Vagina (tissue), 2 donors: ENCODE data around the gene ARPP19. TPM values are rescaled to one million over a fixed set of nuclear protein-coding genes. Genes with fewer than 3 reads are reported as not detected.
"Not testable (repeated sequence)": the region's sequence is repeated elsewhere in the genome, so short reads cannot be mapped to it uniquely, and the experiment has no call there.

ENCODE experiments used
- DNase-seq, 2 donors: peaks; one replicate each; pipeline ENCODE4 v3.0.0-alpha.2; 2017; ENCODE audit errors: extremely low spot score in 2 of 2
- H3K27ac ChIP-seq: fragments of 200-600 bp; sonication (generic); one replicate; pipeline ENCODE4 v1.5.1; 2019
- H3K27me3 ChIP-seq: fragments of 200-600 bp; sonication (generic); one replicate; pipeline ENCODE4 v1.5.1; 2019
- H3K36me3 ChIP-seq, 2 donors: fragments of 200-600 bp; sonication (generic); one replicate each; pipeline ENCODE4 v1.5.1; 2017 to 2019
- H3K4me1 ChIP-seq: fragments of 200-600 bp; sonication (generic); one replicate; pipeline ENCODE4 v1.5.1; 2019
- H3K4me3 ChIP-seq, 2 donors: fragments of 200-600 bp; sonication (generic); 1 replicate in 1 of 2; 2 replicates in 1 of 2; pipeline ENCODE4 v1.5.1; 2016 to 2019
- H3K9me3 ChIP-seq: fragments of 200-600 bp; sonication (generic); one replicate; pipeline ENCODE4 v1.5.1; 2019
- CTCF ChIP-seq, 3 experiments: fragments of 450-650 bp in 2 of 3; fragments of 200-600 bp in 1 of 3; sonication (generic) in 1 of 3; IDR thresholded peaks; one replicate each; pipeline ENCODE4 v1.5.1; 2017 to 2019; ENCODE audit warnings: antibody characterized with exemption in 3 of 3, mild to moderate bottlenecking in 2 of 3, moderate library complexity in 2 of 3
- POLR2A ChIP-seq, 2 donors: fragments of 450-650 bp; IDR thresholded peaks; one replicate each; pipeline ENCODE4 v1.6.1; 2017; ENCODE audit warnings: antibody characterized with exemption in 2 of 2, mild to moderate bottlenecking in 2 of 2, moderate library complexity in 2 of 2
- POLR2AphosphoS5 ChIP-seq, 2 donors: sonication (generic); formaldehyde crosslinking; IDR thresholded peaks; one replicate each; pipeline ENCODE4 v1.9.0; 2017; ENCODE audit warnings: antibody characterized with exemption in 2 of 2, mild to moderate bottlenecking in 2 of 2, low read depth in 1 of 2; ENCODE audit not compliant: insufficient read depth in 1 of 2
- intact Hi-C: fragments of 100-400 bp; cut with DNase I; formaldehyde crosslinking; loops from one replicate; pipeline ENCODE4 v1.15.1; 2023
- total RNA-seq: library from RNA; depleted of rRNA; stranded (reverse); fragments of >200 nt; gene quantifications from one replicate; pipeline ENCODE4 v1.2.3, GENCODE V29; 2016

The ARPP19 gene
- total RNA-seq, 1 donor from 2014 or later = 62.9 TPM

DNA sequence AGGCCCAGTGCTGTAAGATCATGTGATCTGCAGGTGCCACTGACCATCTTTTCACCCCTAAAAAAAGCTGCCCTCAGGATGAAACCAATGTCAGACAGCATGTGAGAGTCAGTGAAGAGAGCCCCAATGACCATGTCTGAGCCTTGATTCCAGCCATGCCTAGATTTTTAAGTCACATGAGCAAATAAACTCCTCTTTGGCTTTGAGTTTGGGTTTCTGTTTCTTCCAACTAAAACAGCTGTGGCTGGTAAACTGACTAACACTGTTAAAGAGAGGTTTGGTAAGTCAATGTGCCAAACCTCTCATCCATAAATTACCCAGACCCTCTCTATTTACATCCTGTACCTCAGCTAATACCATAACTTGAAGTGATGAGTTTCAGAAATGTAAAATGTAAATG lies 48.4 kb downstream of the ARPP19 start:
- no peaks in the 10 kb centered on the region for H3K27me3 ChIP-seq
- no peak for DNase-seq
- intact Hi-C loops = no loop called here
- H3K4me3 ChIP-seq = no peak overlapping the region
- H3K36me3 ChIP-seq = no peaks in the 10 kb centered on the region
- no peak overlapping the region for H3K27ac ChIP-seq
- peaks cover 36% of the 10 kb centered on the region for H3K4me1 ChIP-seq
- no peaks in the 10 kb centered on the region for H3K9me3 ChIP-seq
- TF ChIP-seq POLR2AphosphoS5 (IDR thresholded peaks at IDR 0.05; ENCODE audit: insufficient read depth in 1 of 2, low read depth in 1 of 2) = no peak
- TF ChIP-seq CTCF (IDR thresholded peaks at IDR 0.05) = no peak
- TF ChIP-seq POLR2A (IDR thresholded peaks at IDR 0.05) = no peak

- Histone ChIP-seq H3K9me3 (no peaks in the 10 kb centered on the region), H3K36me3 (no peaks in the 10 kb centered on the region), H3K27me3 (no peaks in the 10 kb centered on the region), H3K27ac (no peak overlapping the region), H3K4me1 (peaks cover 45% of the 10 kb centered on the region), H3K4me3 (no peak overlapping the region)
- intact Hi-C loops = no loop called here
- no peak for DNase-seq
- TF ChIP-seq POLR2A (IDR thresholded peaks at IDR 0.05) (no peak), CTCF (IDR thresholded peaks at IDR 0.05) (no peak), POLR2AphosphoS5 (IDR thresholded peaks at IDR 0.05; ENCODE audit: insufficient read depth in 1 of 2, low read depth in 1 of 2) (no peak)
These were observed 50.1 kb downstream of the ARPP19 start for GRCh38 chr15:52518487-52519371.

DNA sequence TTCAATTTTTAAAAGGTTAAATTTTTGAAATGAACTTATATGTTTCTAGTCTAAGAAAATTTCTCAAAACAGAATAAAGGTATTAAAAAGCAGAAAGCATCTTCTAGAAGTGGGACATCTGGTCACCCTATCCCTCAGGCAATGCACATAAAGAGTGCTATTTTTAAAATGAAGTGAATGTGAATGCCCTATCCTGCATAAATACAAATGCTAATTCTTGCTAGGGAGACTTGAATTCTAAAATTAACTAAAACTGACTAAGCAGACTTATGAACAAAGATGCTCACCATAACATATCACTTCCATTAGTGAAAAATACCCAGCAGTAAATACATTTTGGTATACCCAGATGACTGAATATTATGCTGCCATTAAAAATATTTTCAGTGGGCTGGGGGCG lies 51.8 kb downstream of the ARPP19 start:
- H3K27me3 ChIP-seq = no peaks in the 10 kb centered on the region
- intact Hi-C loops = no loop called here
- no peak overlapping the region for H3K27ac ChIP-seq
- TF ChIP-seq CTCF (IDR thresholded peaks at IDR 0.05) = no peak
- no peak for TF ChIP-seq POLR2AphosphoS5 (IDR thresholded peaks at IDR 0.05; ENCODE audit: insufficient read depth in 1 of 2, low read depth in 1 of 2)
- no peak for TF ChIP-seq POLR2A (IDR thresholded peaks at IDR 0.05)
- no peak overlapping the region for H3K4me3 ChIP-seq
- H3K9me3 ChIP-seq = no peaks in the 10 kb centered on the region
- no peaks in the 10 kb centered on the region for H3K36me3 ChIP-seq
- no peak for DNase-seq
- peaks cover 37% of the 10 kb centered on the region for H3K4me1 ChIP-seq

GRCh38 chr15:52515343-52515742 lies 53.5 kb downstream of the ARPP19 start:
- Histone ChIP-seq H3K27ac (no peak overlapping the region), H3K4me3 (no peak overlapping the region), H3K36me3 (no peaks in the 10 kb centered on the region), H3K27me3 (no peaks in the 10 kb centered on the region), H3K9me3 (no peaks in the 10 kb centered on the region), H3K4me1 (peaks cover 44% of the 10 kb centered on the region)
- TF ChIP-seq POLR2A (IDR thresholded peaks at IDR 0.05) = no peak
- TF ChIP-seq CTCF (IDR thresholded peaks at IDR 0.05) = no peak
- no peak for TF ChIP-seq POLR2AphosphoS5 (IDR thresholded peaks at IDR 0.05; ENCODE audit: insufficient read depth in 1 of 2, low read depth in 1 of 2)
- intact Hi-C loops = no loop called here
- DNase-seq = no peak

DNA sequence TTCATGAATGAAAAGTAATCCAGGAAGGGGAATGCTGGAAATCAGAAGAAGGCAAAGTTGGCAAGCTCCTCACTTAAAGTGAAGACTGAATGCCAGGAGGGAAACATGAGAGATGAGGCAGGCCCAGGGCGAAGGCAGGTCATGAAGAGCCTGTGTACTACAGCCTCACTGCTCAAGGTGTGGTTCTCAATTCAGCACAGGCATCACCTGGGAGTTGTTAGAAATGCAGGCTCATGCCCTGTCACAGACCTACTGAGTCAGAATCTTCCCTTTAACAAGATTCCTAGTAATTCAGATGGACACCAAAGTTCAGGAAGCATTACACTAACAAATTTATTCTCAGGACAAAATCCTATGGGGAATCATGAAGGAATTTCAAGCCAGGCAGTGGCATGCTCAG lies 54.3 kb downstream of the ARPP19 start:
- intact Hi-C loops = no loop called here
- peaks cover 52% of the 10 kb centered on the region for H3K4me1 ChIP-seq
- no peak overlapping the region for H3K27ac ChIP-seq
- TF ChIP-seq POLR2AphosphoS5 (IDR thresholded peaks at IDR 0.05; ENCODE audit: insufficient read depth in 1 of 2, low read depth in 1 of 2) (no peak), POLR2A (IDR thresholded peaks at IDR 0.05) (no peak), CTCF (IDR thresholded peaks at IDR 0.05) (no peak)
- no peak overlapping the region for H3K4me3 ChIP-seq
- no peaks in the 10 kb centered on the region for H3K27me3 ChIP-seq
- H3K9me3 ChIP-seq = no peaks in the 10 kb centered on the region
- DNase-seq = no peak
- H3K36me3 ChIP-seq = no peaks in the 10 kb centered on the region

GRCh38 chr15:52512869-52513268 lies 56.0 kb downstream of the ARPP19 start:
- H3K27me3 ChIP-seq, H3K36me3 ChIP-seq, H3K27ac ChIP-seq, DNase-seq, H3K9me3 ChIP-seq, H3K4me3 ChIP-seq, intact Hi-C loops: not testable (repeated sequence)
- H3K4me1 ChIP-seq = peaks cover 59% of the 10 kb centered on the region
